Measurements from ENCODE around the gene PLEKHA6.
"Not testable (repeated sequence)": the region's sequence is repeated elsewhere in the genome, so short reads cannot be mapped to it uniquely, and the experiment has no call there.

PLEKHA6 gene

GRCh38 chr1:204258213-204259115 is 101.3 kb downstream of the PLEKHA6 start:
- peak; percentile 19 for DNase-seq

GRCh38 chr1:204257446-204257845 is 102.3 kb downstream of the PLEKHA6 start:
- no peak for DNase-seq

- DNase-seq: no peak
Observed at GRCh38 chr1:204256531-204256930, 103.2 kb downstream of the PLEKHA6 start.

GRCh38 chr1:204255966-204256365 is 103.8 kb downstream of the PLEKHA6 start:
- DNase-seq: no peak

GRCh38 chr1:204255225-204255624 is 104.5 kb downstream of the PLEKHA6 start:
- DNase-seq: no peak

- DNase-seq: no peak
Observed at GRCh38 chr1:204254031-204254661, 105.6 kb downstream of the PLEKHA6 start.

- DNase-seq: no peak
Observed at GRCh38 chr1:204251926-204252689, 107.6 kb downstream of the PLEKHA6 start.

GRCh38 chr1:204251286-204251685 is 108.4 kb downstream of the PLEKHA6 start:
- no peak for DNase-seq

- no peak for DNase-seq
Observed at GRCh38 chr1:204250428-204251030, 109.2 kb downstream of the PLEKHA6 start.

- no peak for DNase-seq
Observed at GRCh38 chr1:204249736-204250427, 109.8 kb downstream of the PLEKHA6 start.

- no peak for DNase-seq
Observed at GRCh38 chr1:204248954-204249353, 110.8 kb downstream of the PLEKHA6 start.

- DNase-seq: no peak
Observed at GRCh38 chr1:204246876-204247275, 112.9 kb downstream of the PLEKHA6 start.

GRCh38 chr1:204242920-204243319 is 116.8 kb downstream of the PLEKHA6 start:
- no peak for DNase-seq

GRCh38 chr1:204241914-204242313 is 117.8 kb downstream of the PLEKHA6 start:
- no peak for DNase-seq

- DNase-seq: no peak
Observed at GRCh38 chr1:204241050-204241449, 118.7 kb downstream of the PLEKHA6 start.

GRCh38 chr1:204240233-204240632 is 119.5 kb downstream of the PLEKHA6 start:
- no peak for DNase-seq

- DNase-seq: not testable (repeated sequence)
Observed at GRCh38 chr1:204239401-204239800, 120.3 kb downstream of the PLEKHA6 start.

GRCh38 chr1:204238520-204238919 is 121.2 kb downstream of the PLEKHA6 start:
- not testable (repeated sequence) for DNase-seq

GRCh38 chr1:204237515-204237914 is 122.2 kb downstream of the PLEKHA6 start:
- not testable (repeated sequence) for DNase-seq

GRCh38 chr1:204232526-204232925 is 127.2 kb downstream of the PLEKHA6 start:
- DNase-seq: no peak

GRCh38 chr1:204230211-204230610 is 129.5 kb downstream of the PLEKHA6 start:
- no peak for DNase-seq

- no peak for DNase-seq
Observed at GRCh38 chr1:204228896-204229295, 130.8 kb downstream of the PLEKHA6 start.

Data from CD4-positive, alpha-beta T cell treated with Interleukin-10 for 1 hour (primary cell).